Uterus (tissue), 4 donors: ENCODE data around the gene BCCIP. TPM values are rescaled to one million over a fixed set of nuclear protein-coding genes. Genes with fewer than 3 reads are reported as not detected.

Experiments used
- DNase-seq, 2 donors: peaks; one replicate each; pipeline ENCODE4 v3.0.0-alpha.2; 2019 to 2020
- H3K27ac ChIP-seq, 2 donors: fragments of 200-600 bp; sonication (generic); 1 replicate in 1 of 2; 2 replicates in 1 of 2; pipeline ENCODE4 v1.5.1; 2016 to 2018
- H3K27me3 ChIP-seq, 2 donors: fragments of 200-600 bp; sonication (generic); one replicate each; pipeline ENCODE4 v1.5.1; 2018 to 2019; ENCODE audit warnings: control low read depth in 1 of 2
- H3K36me3 ChIP-seq, 2 donors: fragments of 200-600 bp; sonication (generic); one replicate each; pipeline ENCODE4 v1.5.1; 2019; ENCODE audit warnings: control low read depth in 1 of 2
- H3K4me1 ChIP-seq, 2 donors: fragments of 200-600 bp; sonication (generic); one replicate each; pipeline ENCODE4 v1.5.1; 2018 to 2019; ENCODE audit warnings: control low read depth in 1 of 2
- H3K4me3 ChIP-seq, 2 donors: fragments of 200-600 bp; sonication (generic); 1 replicate in 1 of 2; 2 replicates in 1 of 2; pipeline ENCODE4 v1.5.1; 2018 to 2019; ENCODE audit warnings: mild to moderate bottlenecking in 1 of 2
- H3K9me3 ChIP-seq, 2 donors: fragments of 200-600 bp; sonication (generic); one replicate each; pipeline ENCODE4 v1.5.1; 2019; ENCODE audit warnings: control low read depth in 1 of 2
- POLR2A ChIP-seq, 2 donors: fragments of 450-650 bp; IDR thresholded peaks; one replicate each; pipeline ENCODE4 v1.6.1; 2016; ENCODE audit warnings: antibody characterized with exemption in 2 of 2, mild to moderate bottlenecking in 1 of 2, moderate library complexity in 1 of 2
- intact Hi-C: fragments of 100-400 bp; cut with DNase I; formaldehyde crosslinking; loops from one replicate; pipeline ENCODE4 v1.15.1; 2023; ENCODE audit warnings: low total_unique reads
- total RNA-seq, 4 donors: library from RNA; depleted of rRNA in 3 of 4; stranded (reverse); fragments of >200 nt in 3 of 4; gene quantifications; one replicate each; pipeline versions ENCODE4 v1.1.0 to v1.2.4, GENCODE V29; 2014 to 2023
- TF ChIP-seq, protein P1 (sequence below), 4 experiments: fragments of 200-600 bp in 2 of 4; fragments of 450-650 bp in 2 of 4; sonication (generic) in 2 of 4; IDR thresholded peaks; one replicate each; pipeline ENCODE4 v1.5.1; 2016 to 2019; ENCODE audit warnings: antibody characterized with exemption in 4 of 4, mild to moderate bottlenecking in 2 of 4, moderate library complexity in 1 of 4
- donor health status: DM: yes; HTN: yes; CAD: no.

Gene BCCIP
- total RNA-seq, 4 donors from 2014 or later = 10.8 to 59.0 (median 28.8) TPM

DNA sequence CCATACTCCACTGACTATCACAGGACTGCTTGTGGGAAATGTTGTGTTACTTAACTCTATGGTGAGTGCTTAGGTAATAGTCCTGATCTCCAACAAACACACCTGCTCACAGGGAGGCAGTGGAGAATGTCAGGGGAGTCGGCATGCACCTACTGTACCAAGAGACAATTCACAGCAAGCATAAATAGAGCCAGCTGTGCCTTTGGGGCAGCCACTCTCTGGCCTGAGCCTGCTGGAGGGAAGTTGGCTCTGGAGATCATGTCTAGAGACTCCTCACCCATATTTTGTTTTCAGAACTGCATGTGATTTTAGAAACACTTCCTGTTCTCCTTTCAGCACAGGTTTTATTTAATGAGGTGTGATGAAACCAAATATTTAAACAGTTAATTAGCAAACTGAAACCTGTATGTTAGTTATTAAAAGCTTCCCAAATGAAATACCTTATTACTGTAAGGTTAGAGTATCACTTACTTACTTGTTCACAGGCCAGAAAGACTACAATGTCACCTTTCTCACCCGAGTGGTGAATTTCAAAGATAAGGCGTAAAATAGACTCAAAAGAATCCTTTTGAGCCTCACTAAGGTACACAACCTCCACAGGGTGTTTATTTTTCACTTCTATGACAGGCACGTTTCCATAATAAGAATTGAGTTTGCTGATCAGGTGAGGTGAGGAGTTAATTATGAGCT is 35.9 kb downstream of the BCCIP start:
- no peaks in the 10 kb centered on the region for H3K36me3 ChIP-seq
- no peak overlapping the region for H3K27ac ChIP-seq
- intact Hi-C loops = no loop called here
- DNase-seq = no peak
- no peaks in the 10 kb centered on the region for H3K27me3 ChIP-seq
- no peaks in the 10 kb centered on the region for H3K4me1 ChIP-seq
- H3K9me3 ChIP-seq = no peaks in the 10 kb centered on the region
- TF ChIP-seq POLR2A (IDR thresholded peaks at IDR 0.05) = no peak
- TF ChIP-seq, protein P1, sequence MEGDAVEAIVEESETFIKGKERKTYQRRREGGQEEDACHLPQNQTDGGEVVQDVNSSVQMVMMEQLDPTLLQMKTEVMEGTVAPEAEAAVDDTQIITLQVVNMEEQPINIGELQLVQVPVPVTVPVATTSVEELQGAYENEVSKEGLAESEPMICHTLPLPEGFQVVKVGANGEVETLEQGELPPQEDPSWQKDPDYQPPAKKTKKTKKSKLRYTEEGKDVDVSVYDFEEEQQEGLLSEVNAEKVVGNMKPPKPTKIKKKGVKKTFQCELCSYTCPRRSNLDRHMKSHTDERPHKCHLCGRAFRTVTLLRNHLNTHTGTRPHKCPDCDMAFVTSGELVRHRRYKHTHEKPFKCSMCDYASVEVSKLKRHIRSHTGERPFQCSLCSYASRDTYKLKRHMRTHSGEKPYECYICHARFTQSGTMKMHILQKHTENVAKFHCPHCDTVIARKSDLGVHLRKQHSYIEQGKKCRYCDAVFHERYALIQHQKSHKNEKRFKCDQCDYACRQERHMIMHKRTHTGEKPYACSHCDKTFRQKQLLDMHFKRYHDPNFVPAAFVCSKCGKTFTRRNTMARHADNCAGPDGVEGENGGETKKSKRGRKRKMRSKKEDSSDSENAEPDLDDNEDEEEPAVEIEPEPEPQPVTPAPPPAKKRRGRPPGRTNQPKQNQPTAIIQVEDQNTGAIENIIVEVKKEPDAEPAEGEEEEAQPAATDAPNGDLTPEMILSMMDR (IDR thresholded peaks at IDR 0.05) = no peak
- H3K4me3 ChIP-seq = no peak overlapping the region

DNA sequence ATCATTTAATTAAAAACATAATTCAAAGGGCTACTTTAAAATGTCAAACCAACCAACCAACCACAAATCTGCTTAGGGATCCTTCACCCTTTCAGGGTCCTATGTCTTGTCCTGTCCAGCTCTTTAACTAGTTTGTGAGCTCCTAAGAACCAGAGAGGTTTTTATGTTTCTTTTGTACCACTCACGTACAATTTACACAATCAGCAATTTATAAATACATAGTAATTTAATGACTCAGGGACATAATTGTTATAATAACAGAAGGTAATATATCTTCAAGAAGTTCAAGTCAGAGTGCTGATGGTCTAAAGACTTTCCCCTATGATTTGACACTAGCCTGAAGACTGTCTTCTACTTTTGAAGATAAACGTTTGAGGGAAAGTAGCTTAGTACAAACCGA is 41.8 kb downstream of the BCCIP start:
- TF ChIP-seq, protein P1 (IDR thresholded peaks at IDR 0.05) = no peak
- TF ChIP-seq POLR2A (IDR thresholded peaks at IDR 0.05) = no peak
- no peaks in the 10 kb centered on the region for H3K4me1 ChIP-seq
- no peaks in the 10 kb centered on the region for H3K27me3 ChIP-seq
- intact Hi-C loops = no loop called here
- no peak overlapping the region for H3K27ac ChIP-seq
- H3K36me3 ChIP-seq = no peaks in the 10 kb centered on the region
- DNase-seq = no peak
- no peaks in the 10 kb centered on the region for H3K9me3 ChIP-seq
- H3K4me3 ChIP-seq = no peak overlapping the region

DNA sequence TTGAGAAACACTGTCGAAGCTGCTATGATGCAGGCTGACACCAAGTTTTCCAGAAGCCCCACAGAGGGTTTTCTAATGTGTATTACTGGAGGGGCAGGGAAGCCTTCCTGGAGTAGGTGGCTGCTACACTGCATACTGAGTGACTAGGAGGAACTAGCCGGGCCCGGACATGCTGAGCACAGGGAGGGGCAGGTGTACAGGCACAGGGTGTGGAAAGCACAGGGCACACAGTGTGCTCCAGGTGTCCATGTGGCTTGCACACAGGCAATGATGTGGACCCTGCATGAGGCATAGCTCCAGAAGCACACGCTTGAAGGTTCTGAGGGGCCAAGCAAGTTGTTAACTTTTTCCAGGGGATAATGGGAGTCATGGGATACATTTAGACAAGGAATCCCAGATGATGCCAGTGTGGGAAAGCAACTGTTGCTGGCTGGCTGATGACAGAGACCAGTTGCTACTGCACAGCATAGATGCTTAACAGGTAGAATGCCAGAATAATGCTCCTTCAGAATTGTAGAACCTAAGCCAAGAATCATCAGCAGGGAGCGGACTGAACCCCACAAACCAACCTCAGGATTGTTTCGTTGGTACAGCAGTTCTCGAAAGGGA is 43.2 kb downstream of the BCCIP start:
- H3K27me3 ChIP-seq = no peaks in the 10 kb centered on the region
- no peak for DNase-seq
- intact Hi-C loops = no loop called here
- no peaks in the 10 kb centered on the region for H3K4me1 ChIP-seq
- H3K36me3 ChIP-seq = no peaks in the 10 kb centered on the region
- H3K9me3 ChIP-seq = no peaks in the 10 kb centered on the region
- no peak for TF ChIP-seq POLR2A (IDR thresholded peaks at IDR 0.05)
- TF ChIP-seq, protein P1 (IDR thresholded peaks at IDR 0.05) = no peak
- H3K27ac ChIP-seq = no peak overlapping the region
- no peak overlapping the region for H3K4me3 ChIP-seq

DNA sequence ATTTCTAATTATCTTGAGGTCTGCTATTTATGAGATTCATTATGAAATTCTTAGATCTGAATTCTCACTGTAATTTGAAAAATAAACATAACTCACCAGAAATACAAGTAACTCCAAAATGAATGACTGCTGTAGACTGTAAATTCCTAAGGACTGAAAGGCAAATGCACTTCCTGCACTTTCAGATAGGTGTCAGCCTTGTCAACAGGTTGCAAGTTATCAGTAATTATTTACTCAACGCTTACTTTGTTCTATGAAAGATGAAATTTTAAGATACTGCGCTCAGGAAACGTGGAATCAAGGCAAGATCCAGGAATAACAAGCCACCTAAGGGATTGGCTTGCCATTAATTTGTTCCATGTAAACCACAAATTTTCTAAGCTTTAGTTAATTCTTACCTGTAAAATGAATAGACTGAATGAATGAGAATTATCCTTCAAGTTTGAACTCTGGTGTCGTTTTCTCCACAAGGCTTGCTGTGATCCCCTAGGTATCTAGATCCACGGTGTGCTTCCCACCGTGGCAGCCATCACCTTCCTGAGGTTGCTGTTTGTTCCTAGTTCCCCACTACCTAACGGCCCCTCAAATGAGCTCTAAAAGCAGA is 45.1 kb downstream of the BCCIP start:
- intact Hi-C loops = no loop called here
- TF ChIP-seq POLR2A (IDR thresholded peaks at IDR 0.05) = no peak
- TF ChIP-seq, protein P1 (IDR thresholded peaks at IDR 0.05) = peak; percentile 49 to 73 (median 64)
- H3K36me3 ChIP-seq = no peaks in the 10 kb centered on the region
- no peaks in the 10 kb centered on the region for H3K9me3 ChIP-seq
- no peak for DNase-seq
- H3K4me1 ChIP-seq = no peaks in the 10 kb centered on the region
- no peaks in the 10 kb centered on the region for H3K27me3 ChIP-seq
- no peak overlapping the region for H3K27ac ChIP-seq
- H3K4me3 ChIP-seq = no peak overlapping the region

DNA sequence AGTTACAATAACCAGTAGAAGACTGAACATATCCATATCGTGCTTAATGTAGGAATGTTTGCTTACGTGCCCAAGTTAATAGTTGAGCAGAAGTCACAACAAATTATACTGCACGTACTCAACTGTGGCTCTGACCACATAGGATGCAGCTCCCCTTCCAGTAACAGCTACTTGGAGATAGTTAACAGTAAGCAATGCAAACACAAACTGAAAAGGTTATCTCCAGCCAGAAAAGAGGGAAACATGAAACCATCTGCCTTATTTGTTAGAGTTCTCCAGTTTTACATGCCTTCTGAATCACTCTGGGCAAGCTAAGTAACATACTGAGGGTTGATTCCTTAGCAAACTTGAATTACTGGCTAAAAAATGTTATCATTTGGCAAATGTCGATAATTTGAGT is 48.0 kb downstream of the BCCIP start:
- H3K4me1 ChIP-seq = no peaks in the 10 kb centered on the region
- intact Hi-C loops = no loop called here
- no peaks in the 10 kb centered on the region for H3K27me3 ChIP-seq
- H3K9me3 ChIP-seq = no peaks in the 10 kb centered on the region
- H3K36me3 ChIP-seq = no peaks in the 10 kb centered on the region
- no peak overlapping the region for H3K27ac ChIP-seq
- no peak for TF ChIP-seq POLR2A (IDR thresholded peaks at IDR 0.05)
- TF ChIP-seq, protein P1 (IDR thresholded peaks at IDR 0.05) = no peak
- no peak for DNase-seq
- H3K4me3 ChIP-seq = no peak overlapping the region
